ENCODE results near the gene CCNY.
"Not testable (repeated sequence)": the region's sequence is repeated elsewhere in the genome, so short reads cannot be mapped to it uniquely, and the experiment has no call there.

GRCh38 chr10:35418580-35418979, 82.3 kb downstream of the CCNY start:
- TF ChIP-seq CTCF (IDR thresholded peaks at IDR 0.05; ENCODE audit: low read depth, low read length, poor library complexity, severe bottlenecking); EZH2phosphoT487 (IDR thresholded peaks at IDR 0.05; ENCODE audit: borderline replicate concordance, low read length): not testable (repeated sequence)

Measured in DOHH2 (cell line).